GM21825 (cell line): ENCODE results near the gene CENPB.
"Not testable (repeated sequence)": the region's sequence is repeated elsewhere in the genome, so short reads cannot be mapped to it uniquely, and the experiment has no call there.

Experiments used
- ATAC-seq: cut with Tn5 transposase; IDR thresholded peaks from one replicate; pipeline ENCODE4 v1.9.1; 2021; ENCODE audit warnings: mild to moderate bottlenecking, moderate library complexity; ENCODE audit not compliant: unreplicated experiment

Gene CENPB

DNA sequence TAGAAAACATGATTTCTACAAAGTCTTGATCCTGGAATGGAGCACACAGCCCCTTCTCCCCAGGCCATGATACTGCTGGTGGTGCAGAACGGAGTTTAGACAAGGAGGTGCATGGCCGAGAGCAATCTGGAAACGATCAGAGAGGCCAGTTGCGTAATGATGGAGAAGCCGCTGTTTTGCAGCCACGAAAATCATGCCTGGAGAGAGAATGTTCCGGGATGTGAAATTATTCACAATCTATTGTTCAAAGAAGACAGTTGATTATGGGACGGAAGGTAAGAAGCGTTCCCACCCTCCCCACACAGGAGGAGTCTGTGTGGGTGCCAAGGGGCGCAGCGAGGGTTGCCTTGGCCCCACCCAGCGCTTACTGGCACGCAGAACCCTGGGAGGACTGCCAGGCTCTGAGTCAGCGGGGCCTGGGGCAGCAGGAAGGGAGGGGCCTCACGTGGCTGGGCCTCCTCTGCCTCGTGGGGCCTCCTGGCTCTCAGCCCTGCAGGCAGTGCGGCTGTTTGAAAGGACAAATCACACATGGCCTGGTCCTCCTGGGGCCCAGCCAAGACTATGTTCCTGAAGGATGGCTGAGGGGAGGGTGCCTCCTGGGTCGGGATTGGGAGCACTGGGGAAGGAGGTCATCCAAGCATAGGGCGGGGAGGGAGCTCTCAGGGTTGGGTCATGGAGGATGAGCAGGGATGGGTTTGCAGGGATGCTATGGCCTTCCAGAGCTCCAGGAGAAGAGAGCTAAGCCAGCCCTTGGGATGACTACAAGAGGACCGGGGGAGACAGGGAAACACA is 25.1 kb upstream of the CENPB start:
- ATAC-seq: no peak

DNA sequence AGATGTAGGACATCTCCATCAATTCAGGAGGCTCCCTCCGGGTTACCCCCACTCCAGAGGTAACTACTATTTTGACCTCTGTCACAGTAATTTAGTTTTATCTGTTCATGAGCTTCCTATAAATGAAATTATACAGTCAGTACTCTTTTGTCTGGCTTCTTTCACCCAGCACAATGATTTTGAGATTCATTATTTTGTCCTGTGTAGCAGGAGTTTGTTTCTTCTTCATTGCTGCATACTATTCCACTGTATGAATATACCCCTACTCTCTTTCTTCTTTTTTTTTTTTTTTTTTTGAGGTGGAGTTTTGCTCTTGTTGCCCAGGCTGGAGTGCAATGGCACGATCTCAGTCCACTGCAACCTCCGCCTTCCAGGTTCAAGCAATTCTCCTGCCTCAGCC is 22.0 kb upstream of the CENPB start:
- no peak for ATAC-seq

DNA sequence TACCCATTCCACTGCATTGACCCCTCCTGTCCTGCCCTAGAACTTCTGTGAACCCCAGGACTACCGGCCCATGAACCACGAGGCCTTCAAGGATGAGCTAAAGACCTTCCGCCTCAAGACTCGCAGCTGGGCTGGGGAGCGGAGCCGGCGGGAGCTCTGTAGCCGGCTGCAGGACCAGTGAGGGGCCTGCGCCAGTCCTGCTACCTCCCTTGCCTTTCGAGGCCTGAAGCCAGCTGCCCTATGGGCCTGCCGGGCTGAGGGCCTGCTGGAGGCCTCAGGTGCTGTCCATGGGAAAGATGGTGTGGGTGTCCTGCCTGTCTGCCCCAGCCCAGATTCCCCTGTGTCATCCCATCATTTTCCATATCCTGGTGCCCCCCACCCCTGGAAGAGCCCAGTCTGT is 18.2 kb upstream of the CENPB start:
- ATAC-seq: no peak

DNA sequence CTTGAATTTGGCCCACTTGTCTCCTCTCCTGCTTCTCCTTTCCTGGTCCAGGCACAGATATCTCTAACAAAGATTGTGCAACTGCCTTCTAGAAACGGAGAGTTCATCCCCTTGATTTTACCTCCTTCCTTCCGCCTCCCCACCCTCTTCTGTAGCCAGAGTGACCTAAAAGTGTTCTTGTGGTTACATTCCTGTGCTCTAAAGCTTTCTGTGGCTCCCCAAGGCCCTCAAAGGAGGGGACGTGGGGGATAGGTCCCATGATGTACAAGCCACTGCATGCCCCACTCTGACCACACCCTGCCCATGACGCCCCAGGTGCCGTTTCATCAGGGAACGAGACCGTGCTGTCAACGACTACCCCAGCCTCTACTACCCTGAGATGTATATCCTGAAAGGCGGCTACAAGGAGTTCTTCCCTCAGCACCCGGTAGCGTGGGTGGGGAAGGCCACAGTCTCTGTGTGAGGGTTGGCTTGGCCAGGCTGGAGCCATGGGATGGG is 17.8 kb upstream of the CENPB start:
- no peak for ATAC-seq

DNA sequence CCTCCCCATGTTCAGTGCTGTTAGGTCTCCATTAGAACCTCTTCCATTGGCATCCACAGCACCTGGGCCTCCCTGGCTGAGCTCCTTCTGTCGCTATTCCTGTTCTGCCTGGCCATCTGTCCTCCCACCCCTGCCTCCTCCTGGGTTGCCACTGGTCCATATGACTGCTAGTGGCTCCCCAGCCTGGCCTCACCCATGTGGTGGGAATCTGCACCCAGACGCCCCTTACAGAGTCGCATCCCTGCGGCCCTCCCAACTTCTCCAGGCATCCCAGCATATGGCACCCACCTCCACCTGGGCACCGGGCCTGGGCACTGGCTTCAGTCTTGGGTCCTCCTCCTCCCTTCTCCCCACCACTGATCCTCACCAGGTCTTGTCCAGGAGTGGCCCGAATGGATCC is 17.3 kb upstream of the CENPB start:
- no peak for ATAC-seq

DNA sequence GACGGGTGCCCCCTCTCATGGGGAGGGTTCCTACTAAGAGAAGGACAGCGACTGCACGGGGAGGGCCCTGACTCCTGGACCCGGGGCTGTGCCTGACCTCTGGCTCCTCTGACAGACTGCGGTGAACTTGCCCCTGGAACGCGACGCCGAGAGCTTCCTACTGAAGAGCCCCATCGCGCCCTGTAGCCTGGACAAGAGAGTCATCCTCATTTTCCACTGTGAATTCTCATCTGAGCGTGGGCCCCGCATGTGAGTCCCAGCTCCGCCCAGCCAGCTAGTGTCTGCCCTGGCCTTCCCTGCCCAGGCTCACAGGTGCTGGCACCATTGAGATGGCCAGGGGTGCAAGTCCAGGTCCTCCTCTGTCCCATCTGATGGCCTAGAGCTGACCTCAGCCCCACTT is 16.7 kb upstream of the CENPB start:
- no peak for ATAC-seq

DNA sequence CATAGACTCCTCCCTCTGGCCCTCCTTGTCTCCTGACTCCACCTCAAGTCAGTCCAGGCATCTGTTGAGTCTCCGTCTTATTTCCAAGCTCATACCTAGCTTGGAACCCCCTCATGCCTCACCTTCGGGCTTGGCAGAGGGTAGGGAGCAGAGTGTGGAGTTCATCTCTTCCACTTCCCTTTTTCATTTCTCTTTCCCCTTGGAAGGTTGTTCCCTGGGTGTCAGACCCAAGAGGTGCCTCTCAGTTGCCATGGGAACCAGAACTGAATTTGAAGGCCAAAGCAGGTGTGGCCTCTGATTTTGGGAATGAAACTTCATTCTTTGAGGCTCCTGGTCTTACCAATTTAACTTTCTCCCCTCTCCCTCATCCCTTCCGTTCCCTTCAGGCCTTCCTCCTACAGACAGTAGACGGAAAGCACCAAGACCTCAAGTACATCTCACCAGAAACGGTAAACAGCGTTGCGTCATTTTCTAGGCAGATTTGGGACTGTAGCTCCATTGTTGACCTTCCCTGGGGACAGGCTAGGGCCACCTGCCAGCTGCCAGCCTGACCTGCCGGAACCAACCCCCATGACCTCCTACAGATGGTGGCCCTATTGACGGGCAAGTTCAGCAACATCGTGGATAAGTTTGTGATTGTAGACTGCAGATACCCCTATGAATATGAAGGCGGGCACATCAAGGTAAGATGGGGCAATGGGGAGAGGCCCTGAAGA is 16.1 kb upstream of the CENPB start:
- no peak for ATAC-seq

DNA sequence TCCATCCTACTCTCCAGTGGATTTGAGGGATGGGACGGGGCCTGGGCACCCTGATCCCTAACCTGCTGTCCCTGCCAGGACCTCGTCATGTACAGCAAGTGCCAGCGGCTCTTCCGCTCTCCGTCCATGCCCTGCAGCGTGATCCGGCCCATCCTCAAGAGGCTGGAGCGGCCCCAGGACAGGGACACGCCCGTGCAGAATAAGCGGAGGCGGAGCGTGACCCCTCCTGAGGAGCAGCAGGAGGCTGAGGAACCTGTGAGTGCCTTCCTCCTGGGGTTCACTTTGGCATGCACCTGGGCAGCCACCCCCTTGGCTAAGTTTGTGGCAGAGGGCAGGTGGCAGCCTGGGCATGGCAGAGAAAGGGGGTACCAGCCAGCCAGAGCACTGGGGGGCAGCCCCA is 15.3 kb upstream of the CENPB start:
- ATAC-seq: no peak

DNA sequence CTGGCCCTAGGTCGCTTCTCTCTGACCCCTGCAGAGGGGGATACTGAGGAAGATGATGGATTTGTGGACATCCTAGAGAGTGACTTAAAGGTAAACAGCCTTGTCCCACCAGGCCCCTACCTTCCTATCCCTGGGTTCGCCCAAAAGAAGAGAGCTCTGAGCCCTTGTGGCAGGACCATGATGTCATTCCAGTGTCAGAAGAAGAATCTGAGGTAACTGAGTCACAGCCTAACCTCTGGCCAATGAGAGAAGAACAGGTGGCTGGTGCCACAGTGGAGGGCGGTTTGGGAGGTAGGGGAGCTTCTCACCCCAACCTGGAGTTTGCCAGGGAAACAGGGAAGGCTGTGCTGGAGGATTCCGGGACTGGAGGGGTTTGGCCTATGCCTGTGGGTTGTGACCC is 14.8 kb upstream of the CENPB start:
- ATAC-seq: no peak

DNA sequence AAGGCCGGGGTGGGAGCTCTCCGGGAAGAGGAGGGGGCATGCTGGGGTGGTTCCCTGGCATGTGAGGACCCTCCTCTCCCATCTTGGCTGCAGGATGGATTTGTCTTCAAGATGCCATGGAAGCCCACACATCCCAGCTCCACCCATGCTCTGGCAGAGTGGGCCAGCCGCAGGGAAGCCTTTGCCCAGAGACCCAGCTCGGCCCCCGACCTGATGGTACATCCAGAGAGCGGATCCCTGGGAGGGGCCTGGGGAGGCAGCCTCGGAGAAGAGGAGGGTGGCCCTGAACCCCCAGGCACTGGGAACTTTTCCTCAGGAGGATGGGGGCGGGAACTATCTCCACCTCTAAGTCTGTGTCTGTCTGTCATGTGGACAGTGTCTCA is 14.3 kb upstream of the CENPB start:
- no peak for ATAC-seq

DNA sequence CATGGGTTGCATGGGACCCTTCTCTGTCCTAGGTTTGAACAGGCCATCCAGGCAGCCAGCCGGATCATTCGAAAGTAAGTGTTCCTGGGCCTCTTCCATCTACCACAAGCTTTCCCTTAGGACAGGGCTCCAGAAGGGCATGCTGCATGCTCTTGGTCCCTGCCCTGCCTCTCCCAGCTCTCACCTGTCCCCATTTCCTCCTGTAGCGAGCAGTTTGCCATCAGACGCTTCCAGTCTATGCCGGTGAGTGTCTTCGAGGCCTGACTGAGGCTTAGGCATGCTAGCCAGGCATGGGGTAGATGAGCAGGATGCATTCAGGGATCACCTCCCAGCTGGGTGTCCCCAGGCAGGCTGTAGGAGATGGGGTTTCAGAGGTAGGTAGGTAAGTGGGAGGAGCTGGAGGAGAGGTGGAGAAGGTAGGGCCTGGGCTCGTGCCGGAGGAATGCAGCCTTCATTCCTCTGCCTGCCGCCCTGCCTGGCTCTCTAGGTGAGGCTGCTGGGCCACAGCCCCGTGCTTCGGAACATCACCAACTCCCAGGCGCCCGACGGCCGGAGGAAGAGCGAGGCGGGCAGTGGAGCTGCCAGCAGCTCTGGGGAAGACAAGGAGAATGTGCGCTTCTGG is 13.8 kb upstream of the CENPB start:
- no peak for ATAC-seq

DNA sequence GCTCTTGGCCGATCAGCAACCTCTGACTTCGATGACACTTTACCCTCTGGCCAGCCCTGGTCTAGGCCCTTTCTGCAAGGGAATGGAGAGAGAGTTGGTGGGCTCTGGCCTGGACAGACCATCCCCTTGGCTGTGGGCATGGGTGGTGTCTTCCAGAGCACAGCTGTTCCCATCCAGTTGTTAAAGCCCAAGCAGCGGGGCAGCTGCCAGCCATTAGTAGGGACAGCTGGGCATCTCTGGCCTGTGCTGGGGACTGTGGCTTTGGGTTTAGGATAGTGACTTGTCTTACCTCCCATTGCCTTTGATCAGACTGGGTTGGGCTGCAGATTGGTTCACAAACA is 12.3 kb upstream of the CENPB start:
- ATAC-seq: no peak

DNA sequence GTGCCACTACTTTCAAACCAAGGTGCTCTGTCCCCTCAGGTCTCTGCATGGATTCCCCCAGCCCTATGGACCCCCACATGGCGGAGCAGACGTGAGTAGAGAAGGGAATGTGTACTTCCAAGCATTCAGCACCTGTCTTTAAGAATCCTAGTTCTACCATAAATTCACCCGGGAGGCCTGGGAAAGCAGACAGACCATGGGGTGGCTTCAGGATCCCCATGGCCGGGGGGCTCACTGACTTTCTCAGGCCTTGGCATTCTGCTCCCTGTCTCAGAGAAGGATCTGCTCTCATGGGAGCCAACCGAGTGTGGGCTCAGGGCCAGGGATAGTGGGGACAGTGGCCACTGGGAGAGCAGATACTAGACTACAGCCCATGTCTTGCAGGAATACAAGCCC is 11.8 kb upstream of the CENPB start:
- no peak for ATAC-seq

DNA sequence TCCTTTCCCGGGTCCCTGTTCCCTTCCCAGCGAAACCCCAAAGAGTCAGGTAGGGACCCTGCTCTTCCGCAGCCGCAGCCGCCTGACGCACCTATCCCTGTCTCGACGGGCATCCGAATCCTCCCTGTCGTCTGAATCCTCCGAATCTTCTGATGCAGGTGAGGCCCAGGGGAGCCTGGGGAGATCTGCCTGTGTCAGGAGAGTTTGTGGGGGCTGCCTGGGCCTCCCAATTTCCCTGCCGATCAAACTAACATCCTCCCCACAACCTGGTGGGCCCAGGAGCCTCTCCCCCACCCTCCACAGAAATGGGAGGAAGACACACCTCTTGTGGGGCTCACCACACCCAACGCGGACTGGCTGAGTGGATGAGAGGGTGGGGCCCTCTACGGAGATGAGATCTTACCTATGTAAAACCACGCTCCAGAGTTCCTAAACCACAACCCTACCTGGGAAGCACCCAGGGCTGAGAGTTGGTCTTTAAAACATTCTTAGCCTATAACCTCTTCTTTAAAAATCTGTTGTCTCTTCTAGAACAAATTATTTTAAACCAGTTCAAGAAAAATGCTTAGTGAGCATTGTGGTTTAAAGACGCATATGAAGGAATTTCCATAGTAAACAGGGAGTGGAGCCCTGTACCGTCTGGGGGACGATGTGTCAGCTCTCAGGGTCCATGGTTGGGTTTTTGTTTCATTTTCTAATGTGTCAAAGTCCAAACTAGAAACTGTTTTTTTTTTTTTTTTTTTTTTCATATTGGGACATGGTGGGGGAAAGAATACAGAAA is 11.2 kb upstream of the CENPB start:
- no peak for ATAC-seq

DNA sequence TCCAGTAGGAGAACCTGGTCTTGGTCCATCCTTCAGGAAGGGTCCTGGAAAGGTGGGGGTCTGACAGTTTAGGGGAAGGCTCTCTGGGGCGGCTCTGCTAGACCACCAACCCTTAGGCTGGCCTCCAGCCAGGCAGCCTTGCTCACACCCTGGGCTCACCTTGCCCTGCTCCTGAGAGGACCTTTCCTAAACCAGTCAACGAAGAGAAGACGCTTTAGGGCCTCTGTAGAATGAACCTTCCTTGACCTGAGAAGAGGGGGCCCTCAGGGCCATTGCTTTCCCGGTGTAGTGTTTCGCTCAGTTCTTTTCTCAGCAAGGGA is 10.6 kb upstream of the CENPB start:
- no peak for ATAC-seq

DNA sequence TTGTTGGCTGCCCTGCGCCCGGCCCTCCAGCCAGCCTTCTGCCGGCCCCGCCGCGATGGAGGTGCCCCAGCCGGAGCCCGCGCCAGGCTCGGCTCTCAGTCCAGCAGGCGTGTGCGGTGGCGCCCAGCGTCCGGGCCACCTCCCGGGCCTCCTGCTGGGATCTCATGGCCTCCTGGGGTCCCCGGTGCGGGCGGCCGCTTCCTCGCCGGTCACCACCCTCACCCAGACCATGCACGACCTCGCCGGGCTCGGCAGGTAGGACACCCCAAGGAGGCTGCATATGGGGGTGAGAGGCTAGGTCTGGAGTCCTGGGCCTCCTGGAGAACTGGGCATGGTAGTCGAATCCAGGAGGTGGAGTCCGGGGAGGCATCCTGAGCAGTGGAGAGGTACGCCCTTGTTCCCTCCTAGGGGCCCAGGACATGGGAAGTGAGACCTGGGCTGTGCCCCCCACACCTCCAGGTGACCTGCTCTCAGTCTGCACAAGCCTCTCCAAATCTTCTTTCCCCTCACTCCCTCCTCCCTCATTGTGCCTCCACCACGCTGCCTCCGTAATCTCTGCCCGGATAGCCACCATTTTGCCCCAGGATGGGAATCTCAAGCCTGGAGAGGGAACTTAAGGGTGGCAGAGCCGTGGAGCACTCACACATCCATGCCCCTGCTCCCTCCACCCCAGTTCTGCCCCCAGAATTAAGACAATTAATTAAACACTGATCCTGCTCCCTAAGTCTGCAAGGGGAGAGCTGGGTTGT is 10.1 kb upstream of the CENPB start:
- peak; percentile 9 for ATAC-seq

DNA sequence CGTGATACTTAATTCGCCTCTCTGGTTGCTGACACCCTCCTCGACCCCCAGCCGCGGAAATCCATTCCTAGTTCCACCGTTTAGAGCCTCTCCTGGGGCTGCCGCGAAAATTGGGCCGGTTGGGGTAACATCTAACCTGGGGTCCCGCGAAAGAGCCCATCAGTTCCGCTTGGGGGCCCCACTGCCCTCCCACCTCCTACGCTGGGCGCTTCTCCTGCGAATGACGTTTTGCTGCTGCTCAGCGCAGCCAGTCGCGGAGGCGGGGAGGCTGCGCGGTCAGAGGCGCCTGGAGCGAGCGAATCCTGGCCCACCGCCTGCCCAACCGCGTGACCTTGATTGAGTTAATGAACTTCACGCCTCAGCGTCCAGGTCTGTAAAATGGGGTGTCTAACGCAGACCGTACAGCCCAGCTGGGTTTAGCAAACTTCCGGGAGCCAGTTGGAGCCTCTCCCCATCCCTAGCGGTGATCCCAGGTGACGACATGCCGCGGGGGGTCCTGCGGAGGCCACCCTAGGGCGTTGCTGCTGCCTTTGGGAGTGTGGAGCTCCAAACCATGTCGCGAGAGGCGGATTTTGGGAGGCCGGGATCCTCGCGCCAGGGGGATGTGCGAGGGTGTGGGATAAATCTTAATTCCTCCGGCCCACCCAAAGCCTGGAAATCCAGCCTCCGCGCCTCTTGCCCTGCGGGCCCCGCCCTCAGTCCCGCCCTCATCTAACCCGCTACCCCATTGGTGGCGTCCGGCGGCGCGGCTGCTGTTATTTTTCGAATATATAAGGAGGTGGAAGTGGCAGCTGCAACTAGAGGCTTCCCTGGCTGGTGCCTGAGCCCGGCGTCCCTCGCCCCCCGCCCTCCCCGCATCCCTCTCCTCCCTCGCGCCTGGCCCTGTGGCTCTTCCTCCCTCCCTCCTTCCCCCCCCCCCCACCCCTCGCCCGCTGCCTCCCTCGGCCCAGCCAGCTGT is 9.2 kb upstream of the CENPB start, which contains the start of gene CDC25B:
CDC25B (plus strand) TSS at position 800 of the 958 bp plus-strand sequence. CDS start 222 bp downstream, outside the sequence.
- peak; percentile 57 for ATAC-seq

DNA sequence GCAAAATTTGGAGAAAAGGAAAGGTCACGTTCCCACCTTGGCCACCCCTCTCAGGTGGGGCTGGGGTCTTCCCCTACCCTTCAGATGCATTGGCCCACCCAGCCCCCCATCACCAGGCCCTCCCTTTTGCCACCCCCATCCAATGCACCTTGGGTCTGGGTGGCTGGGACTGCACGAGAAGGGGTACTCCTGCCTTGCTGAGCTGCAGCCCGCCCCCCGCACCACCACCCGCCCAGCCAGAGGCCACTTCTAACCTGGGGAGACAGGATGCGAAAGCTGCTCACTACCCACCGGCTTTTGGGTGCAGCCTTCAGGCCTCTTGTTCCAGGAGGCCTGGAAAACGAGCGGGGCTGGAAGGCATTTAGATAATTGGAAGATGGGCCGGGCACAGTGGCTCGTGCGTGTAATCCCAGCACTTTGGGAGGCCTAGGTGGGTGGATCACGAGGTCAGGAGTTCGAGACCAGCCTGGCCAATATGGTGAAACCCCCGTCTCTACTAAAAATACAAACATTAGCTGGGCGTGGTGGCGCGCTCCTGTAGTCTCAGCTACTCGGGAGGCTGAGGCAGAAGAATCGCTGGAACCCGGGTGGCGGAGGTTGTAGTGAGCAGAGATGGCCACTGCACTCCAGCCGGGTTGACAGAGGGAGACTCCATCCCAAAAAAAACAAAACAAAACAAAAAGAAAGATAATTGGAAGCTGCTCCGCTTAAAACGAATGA is 8.3 kb upstream of the CENPB start:
- ATAC-seq: no peak

DNA sequence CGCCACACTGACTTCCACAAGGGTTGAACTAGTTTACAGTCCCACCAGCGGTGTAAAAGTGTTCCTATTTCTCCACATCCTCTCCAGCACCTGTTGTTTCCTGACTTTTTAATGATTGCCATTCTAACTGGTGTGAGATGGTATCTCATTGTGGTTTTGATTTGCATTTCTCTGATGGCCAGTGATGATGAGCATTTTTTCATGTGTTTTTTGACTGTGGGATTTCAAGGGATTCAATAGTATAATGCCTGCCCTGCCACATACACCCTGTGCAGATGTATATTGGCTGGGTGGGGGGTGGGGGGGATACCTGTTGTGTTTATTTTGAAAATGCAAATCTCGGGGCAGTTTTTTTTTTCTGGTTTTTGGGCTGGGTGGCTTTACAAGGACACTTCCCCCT is 7.6 kb upstream of the CENPB start:
- not testable (repeated sequence) for ATAC-seq
